ES-I3 (cell line): ENCODE results near the gene NFKB2.
A peak's percentile ranks its signal among the peaks of the same experiment; 100 is the strongest.

ENCODE experiments used
- H3K36me3 ChIP-seq: 2 replicates; pipeline ENCODE4 v1.6.1; 2013; ENCODE audit warnings: mild to moderate bottlenecking, low read length, control low read depth, moderate library complexity; ENCODE audit not compliant: insufficient read depth
- H3K4me1 ChIP-seq: 2 replicates; pipeline ENCODE4 v1.6.1; 2013; ENCODE audit warnings: mild to moderate bottlenecking, control low read depth, low read length; ENCODE audit not compliant: insufficient read depth
- H3K9ac ChIP-seq: 2 replicates; pipeline ENCODE4 v1.6.1; 2013; ENCODE audit warnings: low read depth, mild to moderate bottlenecking, low read length, moderate library complexity
- H3K9me3 ChIP-seq: 2 replicates; pipeline ENCODE4 v1.6.1; 2013; ENCODE audit warnings: mild to moderate bottlenecking, low read length, moderate library complexity; ENCODE audit not compliant: control insufficient read depth, insufficient read depth

The NFKB2 gene

GRCh38 chr10:102408728-102409603 lies 13.5 kb downstream of the NFKB2 start:
- peaks cover 21% of the 10 kb centered on the region for H3K4me1 ChIP-seq
- H3K9me3 ChIP-seq = no peaks in the 10 kb centered on the region
- H3K9ac ChIP-seq = peak overlapping the region; percentile 41; the same call in 1 of the 2 replicates
- H3K36me3 ChIP-seq = no peaks in the 10 kb centered on the region

GRCh38 chr10:102409604-102410428 lies 14.3 kb downstream of the NFKB2 start:
- Histone ChIP-seq H3K9ac (peak overlapping the region; percentile 60), H3K36me3 (no peaks in the 10 kb centered on the region), H3K9me3 (no peaks in the 10 kb centered on the region), H3K4me1 (peaks cover 21% of the 10 kb centered on the region)

- peaks cover 21% of the 10 kb centered on the region for H3K4me1 ChIP-seq
- H3K9me3 ChIP-seq = no peaks in the 10 kb centered on the region
- H3K36me3 ChIP-seq = no peaks in the 10 kb centered on the region
- H3K9ac ChIP-seq = peak overlapping the region; percentile 60
Measured at GRCh38 chr10:102410429-102411073, 15.0 kb downstream of the NFKB2 start.

- Histone ChIP-seq H3K4me1 (peaks cover 24% of the 10 kb centered on the region), H3K9ac (peak overlapping the region; percentile 60; the same call in 1 of the 2 replicates), H3K36me3 (no peaks in the 10 kb centered on the region), H3K9me3 (no peaks in the 10 kb centered on the region)
Measured at GRCh38 chr10:102411341-102412255, 16.1 kb downstream of the NFKB2 start.

GRCh38 chr10:102412293-102412692 lies 16.8 kb downstream of the NFKB2 start:
- Histone ChIP-seq H3K9ac (no peak overlapping the region), H3K36me3 (no peaks in the 10 kb centered on the region), H3K9me3 (no peaks in the 10 kb centered on the region), H3K4me1 (peaks cover 24% of the 10 kb centered on the region)

GRCh38 chr10:102413053-102413705 lies 17.7 kb downstream of the NFKB2 start:
- H3K36me3 ChIP-seq = no peaks in the 10 kb centered on the region
- H3K9me3 ChIP-seq = no peaks in the 10 kb centered on the region
- peaks cover 24% of the 10 kb centered on the region for H3K4me1 ChIP-seq
- no peak overlapping the region for H3K9ac ChIP-seq

- H3K9ac ChIP-seq = no peak overlapping the region
- H3K4me1 ChIP-seq = peaks cover 24% of the 10 kb centered on the region
- no peaks in the 10 kb centered on the region for H3K9me3 ChIP-seq
- H3K36me3 ChIP-seq = no peaks in the 10 kb centered on the region
Measured at GRCh38 chr10:102413806-102414561, 18.5 kb downstream of the NFKB2 start.

- H3K36me3 ChIP-seq = no peaks in the 10 kb centered on the region
- H3K9me3 ChIP-seq = no peaks in the 10 kb centered on the region
- H3K4me1 ChIP-seq = peaks cover 21% of the 10 kb centered on the region
- H3K9ac ChIP-seq = no peak overlapping the region
Measured at GRCh38 chr10:102414749-102415148, 19.2 kb downstream of the NFKB2 start.

GRCh38 chr10:102416283-102416682 lies 20.8 kb downstream of the NFKB2 start:
- Histone ChIP-seq H3K4me1 (peaks cover 12% of the 10 kb centered on the region), H3K9me3 (no peaks in the 10 kb centered on the region), H3K36me3 (no peaks in the 10 kb centered on the region), H3K9ac (no peak overlapping the region)

GRCh38 chr10:102416695-102417094 lies 21.2 kb downstream of the NFKB2 start:
- Histone ChIP-seq H3K9ac (no peak overlapping the region), H3K36me3 (no peaks in the 10 kb centered on the region), H3K9me3 (no peaks in the 10 kb centered on the region), H3K4me1 (peaks cover 9% of the 10 kb centered on the region)

- H3K36me3 ChIP-seq = no peaks in the 10 kb centered on the region
- no peaks in the 10 kb centered on the region for H3K9me3 ChIP-seq
- H3K4me1 ChIP-seq = peaks cover 3% of the 10 kb centered on the region; the same call in 1 of the 2 replicates
- H3K9ac ChIP-seq = peak within 1 kb of the TSS; percentile 88; the same call in 1 of the 2 replicates
Measured at GRCh38 chr10:102418622-102419268, 23.2 kb downstream of the NFKB2 start, which contains the start of gene PSD. Gene PSD (minus strand): TSS chr10:102418785. CDS start chr10:102417038, 1,747 bp downstream.
